Measurements from ENCODE around the gene PKDCC.

PKDCC gene

DNA sequence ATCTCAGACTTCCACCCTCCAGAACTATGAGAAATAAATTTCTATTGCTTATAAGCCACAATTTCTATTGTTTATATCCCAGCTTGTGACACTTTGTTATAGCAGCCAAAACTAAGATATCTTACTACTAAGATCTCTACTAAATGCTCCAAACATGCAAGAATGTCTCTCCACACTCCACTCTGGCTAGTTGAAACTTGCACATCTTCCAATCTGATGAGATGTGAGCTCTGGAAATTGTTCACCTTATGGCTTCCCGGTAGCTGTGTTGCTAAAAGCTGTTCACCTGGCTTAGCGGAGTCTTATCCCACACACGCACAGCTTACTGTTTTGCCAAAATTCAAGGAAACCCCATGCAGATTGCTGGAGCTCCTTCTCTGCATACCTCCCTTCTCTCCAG, 43.9 kb downstream of the PKDCC start:
- no peak for DNase-seq (ENCODE audit: low read depth)
- no peak overlapping the region for H3K4me3 ChIP-seq (ENCODE audit: low read depth, low read length)
- TF ChIP-seq, protein P1, sequence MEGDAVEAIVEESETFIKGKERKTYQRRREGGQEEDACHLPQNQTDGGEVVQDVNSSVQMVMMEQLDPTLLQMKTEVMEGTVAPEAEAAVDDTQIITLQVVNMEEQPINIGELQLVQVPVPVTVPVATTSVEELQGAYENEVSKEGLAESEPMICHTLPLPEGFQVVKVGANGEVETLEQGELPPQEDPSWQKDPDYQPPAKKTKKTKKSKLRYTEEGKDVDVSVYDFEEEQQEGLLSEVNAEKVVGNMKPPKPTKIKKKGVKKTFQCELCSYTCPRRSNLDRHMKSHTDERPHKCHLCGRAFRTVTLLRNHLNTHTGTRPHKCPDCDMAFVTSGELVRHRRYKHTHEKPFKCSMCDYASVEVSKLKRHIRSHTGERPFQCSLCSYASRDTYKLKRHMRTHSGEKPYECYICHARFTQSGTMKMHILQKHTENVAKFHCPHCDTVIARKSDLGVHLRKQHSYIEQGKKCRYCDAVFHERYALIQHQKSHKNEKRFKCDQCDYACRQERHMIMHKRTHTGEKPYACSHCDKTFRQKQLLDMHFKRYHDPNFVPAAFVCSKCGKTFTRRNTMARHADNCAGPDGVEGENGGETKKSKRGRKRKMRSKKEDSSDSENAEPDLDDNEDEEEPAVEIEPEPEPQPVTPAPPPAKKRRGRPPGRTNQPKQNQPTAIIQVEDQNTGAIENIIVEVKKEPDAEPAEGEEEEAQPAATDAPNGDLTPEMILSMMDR (IDR thresholded peaks at IDR 0.05; ENCODE audit: insufficient read depth, low read depth, low read length, missing control alignments) = no peak

DNA sequence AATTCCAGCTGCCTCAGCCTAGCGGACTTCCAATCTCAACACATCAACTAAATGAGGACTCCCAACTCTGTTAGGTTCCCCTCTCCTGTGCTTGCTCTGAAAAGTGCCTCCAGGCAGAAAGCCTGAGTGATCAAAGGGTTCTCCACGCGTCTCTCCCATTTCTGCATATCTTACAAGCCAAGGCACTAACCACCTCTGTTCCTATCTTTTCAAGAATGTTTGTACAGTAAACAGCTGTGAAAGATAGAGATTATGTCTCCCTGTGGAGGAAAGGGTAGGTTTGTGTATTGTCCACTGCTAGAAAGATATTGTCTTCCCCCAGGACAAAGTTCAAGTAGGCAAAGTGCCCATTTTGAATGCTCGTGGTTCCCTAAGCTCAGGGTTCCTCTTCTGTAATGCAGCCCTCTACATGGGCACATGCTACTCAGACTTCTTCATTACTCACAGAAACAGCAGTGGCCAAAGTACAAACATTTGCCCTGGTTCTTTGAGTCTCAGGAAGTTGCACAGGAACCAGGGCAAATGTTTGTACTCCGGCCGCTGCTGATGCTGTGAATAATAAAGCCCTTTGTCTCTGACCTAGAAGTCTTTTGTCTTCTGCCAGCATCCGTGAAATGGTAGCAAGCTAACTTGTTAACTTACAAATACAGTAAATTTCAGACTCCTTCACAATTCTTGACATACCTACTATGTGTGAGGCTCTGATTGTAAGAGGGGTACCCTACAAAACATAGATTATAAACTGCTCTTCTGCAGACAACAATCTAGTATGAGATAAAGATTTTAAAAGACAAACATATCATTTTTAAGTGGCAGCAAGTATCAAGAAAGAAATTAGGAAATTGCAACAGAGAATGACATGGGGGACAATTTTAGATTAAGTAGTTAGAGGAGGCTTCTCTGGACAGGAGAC, 44.5 kb downstream of the PKDCC start:
- DNase-seq (ENCODE audit: low read depth) = no peak
- H3K4me3 ChIP-seq (ENCODE audit: low read depth, low read length) = no peak overlapping the region
- TF ChIP-seq, protein P1 (IDR thresholded peaks at IDR 0.05; ENCODE audit: insufficient read depth, low read depth, low read length, missing control alignments) = no peak

DNA sequence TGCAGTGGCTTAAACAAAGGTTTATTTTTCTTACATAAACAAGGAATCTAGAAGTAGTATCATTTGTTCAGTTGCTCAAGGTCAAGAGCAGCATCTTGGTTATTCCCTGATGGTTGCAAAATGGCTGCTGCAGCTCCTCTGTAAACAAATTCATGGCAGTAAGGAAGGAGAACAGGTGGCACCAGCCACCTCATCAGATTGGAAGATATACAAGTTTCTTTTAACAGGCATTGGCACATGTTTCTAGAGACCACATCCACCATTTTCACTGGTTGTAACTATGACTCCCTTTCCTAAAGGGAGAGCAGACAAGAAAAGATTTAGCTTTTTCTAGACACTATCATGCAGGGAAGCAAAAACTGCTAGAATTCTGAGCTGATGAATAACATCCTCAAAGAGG, 46.3 kb downstream of the PKDCC start:
- H3K4me3 ChIP-seq (ENCODE audit: low read depth, low read length) = no peak overlapping the region
- TF ChIP-seq, protein P1 (IDR thresholded peaks at IDR 0.05; ENCODE audit: insufficient read depth, low read depth, low read length, missing control alignments) = no peak
- DNase-seq (ENCODE audit: low read depth) = no peak

DNA sequence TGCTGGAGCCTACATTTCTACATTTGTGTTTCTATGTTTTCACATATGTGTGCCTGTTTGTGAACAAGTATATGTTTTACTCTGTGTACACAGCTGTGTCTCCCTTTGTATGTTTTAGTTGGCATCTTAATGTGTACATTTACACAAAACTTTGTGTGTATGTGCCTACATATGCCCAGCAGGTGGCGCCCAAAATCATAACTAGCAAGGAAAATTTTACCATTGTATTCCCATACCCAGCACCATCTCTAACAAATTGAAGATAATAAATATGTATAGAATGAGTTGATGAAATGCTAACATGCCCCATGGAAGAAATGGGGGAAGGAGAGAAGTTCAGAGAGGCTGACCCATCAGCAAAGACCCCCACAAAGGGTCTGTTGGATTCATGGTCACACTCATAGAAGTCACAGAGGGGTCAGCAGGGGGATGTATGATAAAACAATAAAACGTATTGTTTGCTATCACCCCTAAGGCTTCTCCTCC, 48.1 kb downstream of the PKDCC start:
- no peak overlapping the region for H3K4me3 ChIP-seq (ENCODE audit: low read depth, low read length)
- DNase-seq (ENCODE audit: low read depth) = peak; percentile 83
- TF ChIP-seq, protein P1 (IDR thresholded peaks at IDR 0.05; ENCODE audit: insufficient read depth, low read depth, low read length, missing control alignments) = peak; percentile 66

DNA sequence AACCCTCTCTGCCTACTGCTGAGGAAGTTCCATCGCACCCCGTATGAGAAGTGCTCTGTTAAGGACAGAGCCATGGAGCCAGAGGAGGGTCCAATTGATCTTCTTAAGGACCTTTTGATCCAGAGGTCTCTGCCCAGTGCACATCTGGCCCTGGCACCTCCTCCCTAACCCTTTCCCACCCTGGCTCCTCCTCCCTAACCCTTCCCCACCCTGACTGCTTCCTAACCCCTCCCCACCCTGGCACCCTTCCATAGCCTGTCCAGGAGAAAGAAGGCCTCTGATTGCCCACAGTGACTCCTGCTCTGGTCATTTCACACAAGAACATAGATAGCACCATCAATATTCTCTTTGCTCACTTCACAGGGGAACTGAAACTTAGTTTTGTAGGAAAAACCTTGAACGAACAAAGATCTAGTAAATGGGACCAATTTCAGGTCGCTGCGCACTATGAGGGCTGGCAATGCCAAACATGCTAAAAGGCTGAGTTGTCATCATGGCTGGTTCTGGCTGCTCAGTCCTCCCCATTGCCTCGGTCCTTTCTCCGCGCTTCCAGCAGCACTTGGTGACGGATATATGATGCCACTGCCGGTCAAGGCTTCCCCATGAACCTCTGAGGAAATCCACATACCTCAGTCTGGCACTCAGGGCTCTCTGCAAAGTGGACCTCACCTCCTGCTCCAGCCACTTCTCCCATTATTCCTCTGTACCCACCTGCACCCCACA, 49.2 kb downstream of the PKDCC start:
- DNase-seq (ENCODE audit: low read depth) = peak; percentile 71
- H3K4me3 ChIP-seq (ENCODE audit: low read depth, low read length) = no peak overlapping the region
- TF ChIP-seq, protein P1 (IDR thresholded peaks at IDR 0.05; ENCODE audit: insufficient read depth, low read depth, low read length, missing control alignments) = no peak

DNA sequence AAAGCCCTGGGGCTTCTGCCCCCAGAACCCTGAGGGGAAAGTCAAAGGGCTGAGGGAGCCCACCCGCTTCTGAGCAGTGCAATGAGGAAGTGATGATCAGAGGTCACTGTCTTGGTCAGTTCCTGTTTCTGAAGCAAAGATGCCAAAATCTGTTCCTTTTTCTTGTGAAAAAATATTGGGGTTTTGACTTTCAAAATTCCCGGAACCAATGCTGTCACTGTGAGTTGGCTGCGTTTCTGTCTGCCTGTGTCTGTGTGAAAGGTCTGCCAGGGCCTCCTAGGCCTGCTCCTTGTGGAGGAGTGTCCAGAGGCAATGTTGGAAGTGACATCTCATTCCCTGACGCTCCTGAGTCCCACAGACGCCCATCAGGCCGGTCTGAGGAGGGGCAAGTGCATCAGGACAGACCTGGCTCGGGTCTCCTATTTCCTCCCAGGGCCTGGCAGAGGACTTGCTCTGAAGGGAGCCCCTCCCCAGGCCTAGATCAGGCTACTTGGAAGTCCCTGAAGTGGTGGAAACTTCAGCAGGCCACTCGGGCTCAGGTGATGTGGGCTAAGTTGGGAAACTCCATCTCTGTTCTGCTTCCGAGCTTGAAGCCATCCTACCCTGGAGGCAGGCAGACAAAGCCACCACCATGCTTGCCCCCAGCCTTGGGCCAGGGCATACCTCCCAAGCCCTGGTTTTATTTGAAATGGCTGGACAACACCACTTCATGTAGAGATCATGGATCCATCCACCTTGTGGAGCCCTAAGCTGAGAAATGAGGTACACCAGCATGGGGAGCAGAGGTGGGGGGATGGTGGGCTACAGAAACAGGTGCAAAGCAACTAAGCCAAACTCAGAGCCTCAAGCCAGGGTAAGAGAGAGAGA, 51.0 kb downstream of the PKDCC start:
- H3K4me3 ChIP-seq (ENCODE audit: low read depth, low read length) = no peak overlapping the region
- no peak for DNase-seq (ENCODE audit: low read depth)
- TF ChIP-seq, protein P1 (IDR thresholded peaks at IDR 0.05; ENCODE audit: insufficient read depth, low read depth, low read length, missing control alignments) = no peak
